OCI-LY3 (cell line): Measurements from ENCODE around the gene TESK2.

ENCODE experiments used
- CTCF ChIP-seq: fragments of 200-600, 300-600 bp; sonication (generic); IDR thresholded peaks from 2 replicates; pipeline ENCODE4 v1.5.1; 2014; ENCODE audit warnings: antibody characterized with exemption, low read length, low read depth
- EZH2phosphoT487 ChIP-seq: fragments of 200-600 bp; shearing (Covaris generic); IDR thresholded peaks from 2 replicates; pipeline ENCODE4 v1.6.1; 2018; ENCODE audit warnings: antibody characterized with exemption, mixed run types, low read depth

DNA sequence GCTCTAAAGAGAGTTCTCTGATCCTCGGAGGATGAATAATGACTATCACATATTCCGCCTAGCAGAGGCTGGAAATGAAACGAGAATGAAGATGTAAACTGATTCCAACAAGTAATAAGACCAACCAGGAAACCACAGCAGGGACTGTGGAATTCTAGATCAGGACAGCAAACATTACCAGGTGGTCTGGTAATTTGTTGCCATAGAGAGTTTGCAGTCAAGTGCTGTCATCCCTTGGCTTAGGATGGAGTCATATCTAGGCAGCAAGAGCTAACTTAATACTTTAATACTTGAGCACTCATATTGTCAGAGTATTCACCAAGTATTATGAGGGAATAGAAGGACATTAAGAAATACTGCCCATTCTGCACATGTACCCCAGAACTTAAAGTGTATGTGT lies 105.7 kb downstream of the TESK2 start:
- TF ChIP-seq EZH2phosphoT487 (no peak), CTCF (no peak)
